ENCODE results near the gene GALNT15.

Gene GALNT15

GRCh38 chr3:16252243-16252978, 77.9 kb downstream of the GALNT15 start:
- H3K27me3 ChIP-seq (ENCODE audit: insufficient read depth, insufficient read length) = no peaks in the 10 kb centered on the region
- peaks cover 3% of the 10 kb centered on the region for H3K36me3 ChIP-seq (ENCODE audit: insufficient read depth, insufficient read length, low read length)
- H3K9me3 ChIP-seq (ENCODE audit: insufficient read depth, low read length) = no peaks in the 10 kb centered on the region
- no peak overlapping the region for H3K4me3 ChIP-seq (ENCODE audit: insufficient read length, low read depth)
- H3K4me1 ChIP-seq (ENCODE audit: insufficient read depth, insufficient read length) = peaks cover 5% of the 10 kb centered on the region
- DNase-seq (ENCODE audit: low read depth, low spot score) = no peak
- TF ChIP-seq SUZ12 (IDR thresholded peaks at IDR 0.05; ENCODE audit: extremely low read depth, insufficient read depth, insufficient read length) (no peak), ZNF274 (IDR thresholded peaks at IDR 0.05; ENCODE audit: low read depth, low read length) (no peak), YY1 (IDR thresholded peaks at IDR 0.05; ENCODE audit: insufficient read depth, insufficient read length) (no peak)
- no peak overlapping the region for H3K9ac ChIP-seq (ENCODE audit: insufficient read length, low read depth)

- no peak for DNase-seq (ENCODE audit: low read depth, low spot score)
- peaks cover under 1% of the 10 kb centered on the region for H3K4me1 ChIP-seq (ENCODE audit: insufficient read depth, insufficient read length)
- TF ChIP-seq YY1 (IDR thresholded peaks at IDR 0.05; ENCODE audit: insufficient read depth, insufficient read length) (no peak), ZNF274 (IDR thresholded peaks at IDR 0.05; ENCODE audit: low read depth, low read length) (no peak), SUZ12 (IDR thresholded peaks at IDR 0.05; ENCODE audit: extremely low read depth, insufficient read depth, insufficient read length) (no peak)
Measured at GRCh38 chr3:16252988-16253387, 78.5 kb downstream of the GALNT15 start.

GRCh38 chr3:16253601-16254000, 79.1 kb downstream of the GALNT15 start:
- Histone ChIP-seq H3K9me3 (ENCODE audit: insufficient read depth, low read length) (no peaks in the 10 kb centered on the region), H3K9ac (ENCODE audit: insufficient read length, low read depth) (no peak overlapping the region), H3K36me3 (ENCODE audit: insufficient read depth, insufficient read length, low read length) (peaks cover 5% of the 10 kb centered on the region), H3K4me1 (ENCODE audit: insufficient read depth, insufficient read length) (no peaks in the 10 kb centered on the region), H3K4me3 (ENCODE audit: insufficient read length, low read depth) (no peak overlapping the region), H3K27me3 (ENCODE audit: insufficient read depth, insufficient read length) (no peaks in the 10 kb centered on the region)
- no peak for DNase-seq (ENCODE audit: low read depth, low spot score)
- TF ChIP-seq SUZ12 (IDR thresholded peaks at IDR 0.05; ENCODE audit: extremely low read depth, insufficient read depth, insufficient read length) (no peak), ZNF274 (IDR thresholded peaks at IDR 0.05; ENCODE audit: low read depth, low read length) (no peak), YY1 (IDR thresholded peaks at IDR 0.05; ENCODE audit: insufficient read depth, insufficient read length) (no peak)

More at GRCh38 chr3:16252988-16253387, 78.5 kb downstream of the GALNT15 start:
- H3K9ac ChIP-seq (ENCODE audit: insufficient read length, low read depth) = no peak overlapping the region
- H3K4me3 ChIP-seq (ENCODE audit: insufficient read length, low read depth) = no peak overlapping the region
- H3K9me3 ChIP-seq (ENCODE audit: insufficient read depth, low read length) = no peaks in the 10 kb centered on the region
- no peaks in the 10 kb centered on the region for H3K27me3 ChIP-seq (ENCODE audit: insufficient read depth, insufficient read length)
- H3K36me3 ChIP-seq (ENCODE audit: insufficient read depth, insufficient read length, low read length) = peaks cover 5% of the 10 kb centered on the region

GRCh38 chr3:16254916-16255315, 80.4 kb downstream of the GALNT15 start:
- Histone ChIP-seq H3K36me3 (ENCODE audit: insufficient read depth, insufficient read length, low read length) (peaks cover 18% of the 10 kb centered on the region), H3K4me1 (ENCODE audit: insufficient read depth, insufficient read length) (no peaks in the 10 kb centered on the region), H3K4me3 (ENCODE audit: insufficient read length, low read depth) (no peak overlapping the region), H3K9ac (ENCODE audit: insufficient read length, low read depth) (no peak overlapping the region), H3K27me3 (ENCODE audit: insufficient read depth, insufficient read length) (no peaks in the 10 kb centered on the region), H3K9me3 (ENCODE audit: insufficient read depth, low read length) (no peaks in the 10 kb centered on the region)
- DNase-seq (ENCODE audit: low read depth, low spot score) = no peak
- no peak for TF ChIP-seq YY1 (IDR thresholded peaks at IDR 0.05; ENCODE audit: insufficient read depth, insufficient read length)
- no peak for TF ChIP-seq SUZ12 (IDR thresholded peaks at IDR 0.05; ENCODE audit: extremely low read depth, insufficient read depth, insufficient read length)
- TF ChIP-seq ZNF274 (IDR thresholded peaks at IDR 0.05; ENCODE audit: low read depth, low read length) = no peak

GRCh38 chr3:16255326-16255725, 80.8 kb downstream of the GALNT15 start:
- TF ChIP-seq YY1 (IDR thresholded peaks at IDR 0.05; ENCODE audit: insufficient read depth, insufficient read length) (no peak), SUZ12 (IDR thresholded peaks at IDR 0.05; ENCODE audit: extremely low read depth, insufficient read depth, insufficient read length) (no peak), ZNF274 (IDR thresholded peaks at IDR 0.05; ENCODE audit: low read depth, low read length) (no peak)
- Histone ChIP-seq H3K9me3 (ENCODE audit: insufficient read depth, low read length) (no peaks in the 10 kb centered on the region), H3K27me3 (ENCODE audit: insufficient read depth, insufficient read length) (no peaks in the 10 kb centered on the region), H3K36me3 (ENCODE audit: insufficient read depth, insufficient read length, low read length) (peaks cover 22% of the 10 kb centered on the region), H3K4me3 (ENCODE audit: insufficient read length, low read depth) (no peak overlapping the region), H3K4me1 (ENCODE audit: insufficient read depth, insufficient read length) (no peaks in the 10 kb centered on the region), H3K9ac (ENCODE audit: insufficient read length, low read depth) (no peak overlapping the region)
- DNase-seq (ENCODE audit: low read depth, low spot score) = no peak

GRCh38 chr3:16255726-16256125, 81.2 kb downstream of the GALNT15 start:
- DNase-seq (ENCODE audit: low read depth, low spot score) = no peak

GRCh38 chr3:16257309-16257708, 82.8 kb downstream of the GALNT15 start:
- Histone ChIP-seq H3K9ac (ENCODE audit: insufficient read length, low read depth) (no peak overlapping the region), H3K4me1 (ENCODE audit: insufficient read depth, insufficient read length) (no peaks in the 10 kb centered on the region), H3K9me3 (ENCODE audit: insufficient read depth, low read length) (no peaks in the 10 kb centered on the region), H3K27me3 (ENCODE audit: insufficient read depth, insufficient read length) (no peaks in the 10 kb centered on the region), H3K4me3 (ENCODE audit: insufficient read length, low read depth) (no peak overlapping the region), H3K36me3 (ENCODE audit: insufficient read depth, insufficient read length, low read length) (peaks cover 41% of the 10 kb centered on the region)
- no peak for DNase-seq (ENCODE audit: low read depth, low spot score)
- TF ChIP-seq ZNF274 (IDR thresholded peaks at IDR 0.05; ENCODE audit: low read depth, low read length) = no peak
- TF ChIP-seq YY1 (IDR thresholded peaks at IDR 0.05; ENCODE audit: insufficient read depth, insufficient read length) = no peak
- TF ChIP-seq SUZ12 (IDR thresholded peaks at IDR 0.05; ENCODE audit: extremely low read depth, insufficient read depth, insufficient read length) = no peak

More at GRCh38 chr3:16255726-16256125, 81.2 kb downstream of the GALNT15 start:
- Histone ChIP-seq H3K27me3 (ENCODE audit: insufficient read depth, insufficient read length) (no peaks in the 10 kb centered on the region), H3K4me3 (ENCODE audit: insufficient read length, low read depth) (no peak overlapping the region), H3K36me3 (ENCODE audit: insufficient read depth, insufficient read length, low read length) (peaks cover 26% of the 10 kb centered on the region), H3K9ac (ENCODE audit: insufficient read length, low read depth) (no peak overlapping the region), H3K9me3 (ENCODE audit: insufficient read depth, low read length) (no peaks in the 10 kb centered on the region), H3K4me1 (ENCODE audit: insufficient read depth, insufficient read length) (no peaks in the 10 kb centered on the region)
- TF ChIP-seq ZNF274 (IDR thresholded peaks at IDR 0.05; ENCODE audit: low read depth, low read length) (no peak), YY1 (IDR thresholded peaks at IDR 0.05; ENCODE audit: insufficient read depth, insufficient read length) (no peak), SUZ12 (IDR thresholded peaks at IDR 0.05; ENCODE audit: extremely low read depth, insufficient read depth, insufficient read length) (no peak)

All from NT2/D1 (cell line).